ENCODE data around the gene CCL20. TPM values are rescaled to one million over a fixed set of nuclear protein-coding genes. Genes with fewer than 3 reads are reported as not detected.

The CCL20 gene
- total and polyA plus RNA-seq, 12 donors: 0.39 to 0.80 (median 0.46) TPM; not detected in 8

DNA sequence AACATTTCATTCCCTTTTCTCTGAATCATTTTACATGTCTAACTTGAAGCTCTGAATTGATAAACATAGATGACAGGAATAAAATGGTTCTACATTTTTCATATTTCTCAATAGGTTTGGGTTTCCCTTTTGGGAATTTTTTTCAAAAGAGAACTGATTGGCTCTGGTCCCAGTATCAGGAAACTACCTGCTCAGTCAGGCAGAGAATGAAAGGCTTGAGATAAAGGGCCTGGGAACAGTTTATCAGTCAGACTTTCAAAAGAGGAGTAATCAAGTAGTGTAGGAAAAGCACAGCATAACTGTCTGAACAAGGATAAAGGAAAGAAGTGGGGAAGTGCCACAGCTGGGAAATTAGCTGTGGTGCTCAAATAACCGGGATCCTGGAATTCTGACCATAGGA, 28.3 kb upstream of the CCL20 start:
- no peak for TF ChIP-seq POLR2A (IDR thresholded peaks at IDR 0.05)
- TF ChIP-seq, protein P1, sequence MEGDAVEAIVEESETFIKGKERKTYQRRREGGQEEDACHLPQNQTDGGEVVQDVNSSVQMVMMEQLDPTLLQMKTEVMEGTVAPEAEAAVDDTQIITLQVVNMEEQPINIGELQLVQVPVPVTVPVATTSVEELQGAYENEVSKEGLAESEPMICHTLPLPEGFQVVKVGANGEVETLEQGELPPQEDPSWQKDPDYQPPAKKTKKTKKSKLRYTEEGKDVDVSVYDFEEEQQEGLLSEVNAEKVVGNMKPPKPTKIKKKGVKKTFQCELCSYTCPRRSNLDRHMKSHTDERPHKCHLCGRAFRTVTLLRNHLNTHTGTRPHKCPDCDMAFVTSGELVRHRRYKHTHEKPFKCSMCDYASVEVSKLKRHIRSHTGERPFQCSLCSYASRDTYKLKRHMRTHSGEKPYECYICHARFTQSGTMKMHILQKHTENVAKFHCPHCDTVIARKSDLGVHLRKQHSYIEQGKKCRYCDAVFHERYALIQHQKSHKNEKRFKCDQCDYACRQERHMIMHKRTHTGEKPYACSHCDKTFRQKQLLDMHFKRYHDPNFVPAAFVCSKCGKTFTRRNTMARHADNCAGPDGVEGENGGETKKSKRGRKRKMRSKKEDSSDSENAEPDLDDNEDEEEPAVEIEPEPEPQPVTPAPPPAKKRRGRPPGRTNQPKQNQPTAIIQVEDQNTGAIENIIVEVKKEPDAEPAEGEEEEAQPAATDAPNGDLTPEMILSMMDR (IDR thresholded peaks at IDR 0.05): no peak
- no peak for DNase-seq
- intact Hi-C loops (cut with DNase I): no loop called here
- Histone ChIP-seq H3K36me3 (replicated peaks in 1 of 2) (no peaks in the 10 kb centered on the region), H3K27ac (no peak overlapping the region), H3K4me3 (no peak overlapping the region), H3K9me3 (replicated peaks in 1 of 3) (no peaks in the 10 kb centered on the region), H3K27me3 (no peaks in the 10 kb centered on the region), H3K4me1 (replicated peaks in 1 of 2) (no peaks in the 10 kb centered on the region)
- 62 to 64% (median 64%) methylated on average over 1 of the region's 1 CpG for WGBS, 4 donors

DNA sequence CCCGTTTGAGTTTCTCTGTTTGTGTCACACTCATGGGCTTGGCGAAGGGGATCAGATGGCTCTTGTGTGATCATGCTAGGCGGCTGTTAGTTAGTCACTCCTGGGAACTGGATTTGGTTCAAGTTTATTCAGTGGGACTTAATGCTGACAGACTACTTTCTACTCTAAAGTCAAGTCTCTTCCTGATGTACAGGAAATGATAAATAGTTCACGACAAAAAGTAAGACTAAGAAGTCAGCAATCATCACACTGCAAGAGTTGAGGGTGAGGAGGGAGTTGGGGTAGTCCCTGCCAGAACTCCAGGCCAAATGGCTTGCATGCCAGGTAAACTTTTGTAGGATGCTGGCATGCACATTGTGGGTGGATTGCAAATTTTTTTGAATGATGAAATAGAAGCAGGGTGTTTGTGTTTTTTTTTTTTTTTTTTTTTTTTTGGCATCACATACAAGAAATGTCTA, 25.1 kb upstream of the CCL20 start:
- no peaks in the 10 kb centered on the region for H3K27me3 ChIP-seq
- 67 to 76% (median 73%) methylated on average over 4 of the region's 4 CpGs for WGBS, 4 donors
- H3K9me3 ChIP-seq (replicated peaks in 1 of 3): no peaks in the 10 kb centered on the region
- H3K36me3 ChIP-seq (replicated peaks in 1 of 2): no peaks in the 10 kb centered on the region
- no peaks in the 10 kb centered on the region for H3K4me1 ChIP-seq (replicated peaks in 1 of 2)
- intact Hi-C loops (cut with DNase I): no loop called here
- no peak overlapping the region for H3K4me3 ChIP-seq
- H3K27ac ChIP-seq: no peak overlapping the region
- TF ChIP-seq, protein P1 (IDR thresholded peaks at IDR 0.05): no peak
- TF ChIP-seq POLR2A (IDR thresholded peaks at IDR 0.05): no peak
- no peak for DNase-seq

DNA sequence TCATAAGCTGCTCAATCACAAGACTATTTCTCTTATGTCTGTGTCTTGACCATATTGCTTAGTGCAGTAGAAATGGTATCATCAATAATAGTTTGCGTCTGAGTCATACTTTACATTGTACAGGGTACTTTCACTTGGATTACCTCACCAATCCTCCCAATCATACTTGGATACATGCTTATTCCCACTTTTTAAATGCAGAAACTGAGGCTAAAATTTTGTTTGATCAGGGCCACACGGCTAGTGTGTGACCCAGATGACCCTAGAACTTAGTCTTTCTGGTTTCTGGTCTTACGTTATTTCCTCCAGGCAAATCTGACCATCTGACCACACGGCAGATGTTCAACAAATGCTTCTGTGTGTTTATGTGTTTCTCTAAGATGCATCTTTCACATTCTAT, 23.8 kb upstream of the CCL20 start:
- TF ChIP-seq, protein P1 (IDR thresholded peaks at IDR 0.05): no peak
- no peak for TF ChIP-seq POLR2A (IDR thresholded peaks at IDR 0.05)
- no peak overlapping the region for H3K4me3 ChIP-seq
- no peak overlapping the region for H3K27ac ChIP-seq
- H3K9me3 ChIP-seq (replicated peaks in 1 of 3): no peaks in the 10 kb centered on the region
- H3K36me3 ChIP-seq (replicated peaks in 1 of 2): no peaks in the 10 kb centered on the region
- H3K4me1 ChIP-seq (replicated peaks in 1 of 2): no peaks in the 10 kb centered on the region
- WGBS, 4 donors: 52 to 72% (median 67%) methylated on average over 4 of the region's 4 CpGs
- intact Hi-C loops (cut with DNase I): no loop called here
- no peaks in the 10 kb centered on the region for H3K27me3 ChIP-seq
- no peak for DNase-seq

DNA sequence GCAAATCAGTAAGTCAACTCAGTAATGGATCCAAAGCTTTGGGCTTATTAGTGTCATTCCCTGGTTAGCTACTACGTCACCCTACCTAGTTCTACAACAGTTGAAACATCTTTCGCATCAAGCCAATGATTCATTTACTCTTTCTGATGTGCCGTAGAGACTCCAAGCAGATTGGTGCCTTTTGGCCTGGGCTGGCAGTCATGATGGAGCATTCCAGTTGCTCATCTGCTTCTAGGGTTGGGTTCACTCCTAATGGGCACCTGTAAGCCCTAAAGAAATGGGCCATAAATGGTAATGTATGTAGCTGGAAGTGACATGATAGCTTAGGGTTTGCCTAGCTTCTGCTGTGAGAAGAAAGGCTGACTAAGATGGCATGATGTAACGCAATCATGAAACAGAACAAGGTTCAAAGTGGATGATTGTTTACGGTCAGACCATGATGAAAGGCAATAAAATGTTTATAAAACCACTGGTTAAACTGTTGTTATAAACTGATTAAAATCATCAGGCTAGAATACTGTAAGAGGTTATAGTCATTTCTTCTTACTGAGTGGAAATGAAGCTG, 20.4 kb upstream of the CCL20 start:
- H3K4me3 ChIP-seq: no peak overlapping the region
- H3K9me3 ChIP-seq (replicated peaks in 1 of 3): no peaks in the 10 kb centered on the region
- H3K27ac ChIP-seq: no peak overlapping the region
- no peaks in the 10 kb centered on the region for H3K27me3 ChIP-seq
- TF ChIP-seq, protein P1 (IDR thresholded peaks at IDR 0.05): no peak
- no peak for TF ChIP-seq POLR2A (IDR thresholded peaks at IDR 0.05)
- 87 to 93% (median 90%) methylated on average over 5 of the region's 5 CpGs for WGBS, 4 donors
- no peaks in the 10 kb centered on the region for H3K36me3 ChIP-seq (replicated peaks in 1 of 2)
- DNase-seq: no peak
- intact Hi-C loops (cut with DNase I): no loop called here
- no peaks in the 10 kb centered on the region for H3K4me1 ChIP-seq (replicated peaks in 1 of 2)

Data from adrenal gland (tissue), 12 donors.